Kidney epithelial cell (primary cell): ENCODE results near the gene PCBD1. TPM values are rescaled to one million over a fixed set of nuclear protein-coding genes. Genes with fewer than 3 reads are reported as not detected.
A peak's percentile ranks its signal among the peaks of the same experiment; 100 is the strongest.

Experiments used
- DNase-seq: peaks from one replicate; pipeline ENCODE4 v3.0.0-alpha.2; 2010; ENCODE audit warnings: low read depth
- H3K27me3 ChIP-seq: 2 replicates; pipeline ENCODE4 v1.6.0; 2011; ENCODE audit warnings: low read length; ENCODE audit not compliant: control insufficient read depth, insufficient read depth
- H3K36me3 ChIP-seq: 2 replicates; pipeline ENCODE4 v1.5.1; 2011; ENCODE audit warnings: low read length; ENCODE audit not compliant: control insufficient read depth, insufficient read depth
- H3K4me3 ChIP-seq: 2 replicates; pipeline ENCODE4 v1.5.1; 2011; ENCODE audit warnings: low read depth, mild to moderate bottlenecking, control low read depth, low read length
- CTCF ChIP-seq: IDR thresholded peaks from 2 replicates; pipeline ENCODE4 v1.5.1; 2011; ENCODE audit warnings: mild to moderate bottlenecking, moderate library complexity, low read length, control low read depth, inconsistent platforms; ENCODE audit not compliant: insufficient read depth, poor library complexity, severe bottlenecking
- total RNA-seq: library from RNA; depleted of rRNA; stranded (reverse); fragments of >200 nt; gene quantifications from 2 replicates; pipeline ENCODE4 v1.2.3, GENCODE V29; 2015

Gene PCBD1
- total RNA-seq, 1 donor from 2014 or later: 72.9 TPM

GRCh38 chr10:70849582-70850016 is 38.8 kb downstream of the PCBD1 start:
- H3K36me3 ChIP-seq: no peaks in the 10 kb centered on the region
- H3K27me3 ChIP-seq: no peaks in the 10 kb centered on the region
- H3K4me3 ChIP-seq: no peak overlapping the region
- TF ChIP-seq CTCF: no peak
- peak; percentile 29 for DNase-seq

- TF ChIP-seq CTCF: no peak
- Histone ChIP-seq H3K27me3 (no peaks in the 10 kb centered on the region), H3K4me3 (no peak overlapping the region), H3K36me3 (no peaks in the 10 kb centered on the region)
- no peak for DNase-seq
These were observed 40.6 kb downstream of the PCBD1 start for GRCh38 chr10:70847659-70848360.

- no peak overlapping the region for H3K4me3 ChIP-seq
- DNase-seq: no peak
- H3K36me3 ChIP-seq: no peaks in the 10 kb centered on the region
- TF ChIP-seq CTCF: no peak
- H3K27me3 ChIP-seq: no peaks in the 10 kb centered on the region
These were observed 41.6 kb downstream of the PCBD1 start for GRCh38 chr10:70846795-70847194.

- H3K27me3 ChIP-seq: no peaks in the 10 kb centered on the region
- no peak overlapping the region for H3K4me3 ChIP-seq
- H3K36me3 ChIP-seq: no peaks in the 10 kb centered on the region
- TF ChIP-seq CTCF: no peak
- no peak for DNase-seq
These were observed 42.5 kb downstream of the PCBD1 start for GRCh38 chr10:70845816-70846215.

- no peak for DNase-seq
- Histone ChIP-seq H3K4me3 (no peak overlapping the region), H3K36me3 (no peaks in the 10 kb centered on the region), H3K27me3 (no peaks in the 10 kb centered on the region)
- no peak for TF ChIP-seq CTCF
These were observed 43.1 kb downstream of the PCBD1 start for GRCh38 chr10:70845256-70845655.
